NOMO-1 treated with DMSO at 0.1 percent for 48 hours (cell line): ENCODE results near the gene TASP1.
"Not testable (repeated sequence)": the region's sequence is repeated elsewhere in the genome, so short reads cannot be mapped to it uniquely, and the experiment has no call there.

Experiments used
- DNase-seq: peaks from one replicate; lab custom pipeline; 2025; ENCODE audit not compliant: unreplicated experiment; lab: John Stamatoyannopoulos, UW

TASP1 gene

GRCh38 chr20:13403453-13403852 is 235.3 kb downstream of the TASP1 start:
- no peak for DNase-seq

DNA sequence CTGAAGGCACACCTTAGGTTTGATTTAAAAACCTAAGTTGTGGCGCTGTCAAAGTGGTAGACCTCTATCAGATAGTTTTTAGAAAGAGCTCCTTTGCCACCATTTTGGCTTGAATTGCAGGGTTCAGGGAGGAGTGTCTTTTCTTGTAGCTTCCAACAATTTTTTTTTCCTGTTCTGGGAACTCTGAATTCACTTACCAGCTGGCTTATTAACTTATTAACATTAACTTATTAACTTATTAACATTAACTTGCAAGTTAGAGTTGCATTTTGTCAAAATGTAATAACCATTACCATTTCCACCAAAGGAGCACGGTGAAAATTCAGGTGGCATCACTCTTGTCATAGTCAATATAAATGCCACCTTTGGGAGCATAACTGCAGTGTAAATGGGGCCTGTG is 235.7 kb downstream of the TASP1 start:
- DNase-seq = no peak

DNA sequence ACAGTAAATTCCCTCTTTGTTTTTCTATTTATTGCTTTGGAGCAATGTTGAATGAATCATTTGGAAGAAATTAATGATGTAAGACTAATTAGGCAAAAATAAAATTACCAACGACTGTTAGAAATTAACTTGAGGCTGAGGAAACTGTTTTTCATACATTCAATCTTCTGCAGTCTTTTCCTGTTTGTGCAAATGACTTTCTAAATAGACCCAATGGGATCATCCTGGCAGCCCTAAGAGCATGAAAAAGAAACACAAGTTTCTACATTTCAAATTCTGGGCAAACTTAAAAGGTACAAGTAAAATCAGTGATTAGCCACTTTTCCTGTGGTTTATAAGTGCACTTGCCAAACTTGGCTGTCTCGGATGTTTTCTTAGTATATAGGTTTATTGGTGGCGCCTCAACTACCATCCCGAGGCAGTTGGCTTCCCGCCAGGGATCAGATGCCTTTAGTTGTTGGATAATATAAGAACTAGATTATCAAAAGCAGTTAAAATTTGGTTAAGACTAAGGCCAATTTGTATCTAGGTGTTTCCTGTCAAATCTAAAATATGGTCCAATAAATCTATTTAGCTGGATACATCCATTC is 236.5 kb downstream of the TASP1 start:
- DNase-seq = no peak

- DNase-seq = no peak
These were observed 237.1 kb downstream of the TASP1 start for GRCh38 chr20:13401596-13401995.

- DNase-seq = no peak
These were observed 238.3 kb downstream of the TASP1 start for GRCh38 chr20:13400453-13400852.

- no peak for DNase-seq
These were observed 241.4 kb downstream of the TASP1 start for GRCh38 chr20:13397300-13397724.

DNA sequence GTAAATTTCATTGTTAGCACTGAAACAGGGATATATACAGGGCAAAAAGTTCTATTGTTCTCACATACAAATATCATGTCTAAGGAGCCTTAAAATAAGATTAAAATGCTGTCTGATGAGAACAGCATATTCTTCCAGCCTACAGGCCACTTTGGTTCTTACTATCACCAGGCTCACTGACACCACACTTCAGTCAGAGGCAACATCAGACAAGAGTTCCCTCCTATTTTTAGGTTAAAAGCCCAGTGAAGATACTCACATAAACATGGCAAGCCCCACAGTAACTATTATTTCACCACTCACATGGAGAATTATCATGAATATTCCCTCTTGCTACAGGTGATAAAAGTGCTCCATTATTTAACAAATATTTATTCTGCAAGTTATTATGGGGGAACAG is 241.9 kb downstream of the TASP1 start:
- DNase-seq = no peak

DNA sequence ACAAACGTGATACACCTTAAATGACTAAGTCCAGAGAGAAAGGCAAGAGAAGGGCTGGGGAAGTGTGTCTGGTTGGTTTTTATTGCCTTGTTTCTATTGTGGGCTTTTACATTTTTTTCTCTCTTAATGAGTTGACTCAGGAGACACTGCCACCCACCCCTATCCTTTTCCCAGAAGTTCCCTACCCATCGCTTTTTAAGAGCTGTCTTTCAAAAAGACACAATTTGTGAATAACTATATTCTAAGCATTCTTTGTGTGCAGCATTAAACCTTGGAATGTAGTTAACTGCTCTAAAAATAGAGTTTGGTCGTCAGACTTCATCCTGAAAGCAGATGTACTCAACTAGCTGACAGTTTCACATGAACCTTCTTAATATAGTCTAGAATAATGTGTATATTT is 242.7 kb downstream of the TASP1 start:
- no peak for DNase-seq

DNA sequence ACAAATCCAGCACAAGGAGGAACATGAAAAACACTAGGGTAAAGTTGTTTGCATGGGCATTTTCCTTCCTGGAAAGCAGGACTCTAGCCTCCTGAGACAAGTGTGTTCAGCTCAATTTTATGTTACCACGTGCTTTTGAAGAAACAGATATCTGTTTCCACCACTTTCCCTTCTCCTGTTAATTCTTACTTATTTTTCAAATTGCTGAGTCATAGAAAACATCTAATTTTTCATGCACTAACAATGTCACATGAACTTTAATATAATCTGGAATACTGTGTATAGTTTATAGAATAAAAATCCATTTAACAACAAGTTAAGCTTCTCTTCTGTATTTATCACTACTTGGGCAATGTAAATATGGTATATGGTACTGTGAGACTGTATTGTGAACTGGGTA is 243.5 kb downstream of the TASP1 start:
- no peak for DNase-seq

DNA sequence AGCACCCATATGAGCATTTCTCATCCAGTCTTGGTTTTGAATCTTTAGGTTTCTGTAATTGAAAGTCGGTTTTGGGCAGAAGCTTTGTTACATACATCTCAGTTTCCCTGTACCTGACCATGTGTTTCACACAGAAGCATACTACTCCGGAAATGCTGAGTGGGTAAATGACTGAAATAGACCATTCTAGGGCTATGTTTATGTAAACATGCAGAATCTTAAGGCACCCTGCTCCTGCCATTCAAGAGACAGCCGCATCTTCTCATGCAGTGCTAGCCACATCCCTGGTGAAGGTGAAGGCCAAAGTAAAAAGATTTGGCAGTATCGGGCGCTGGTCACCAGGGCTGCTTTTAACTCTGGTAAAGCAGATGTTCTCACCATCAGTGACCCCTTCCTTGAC is 246.3 kb downstream of the TASP1 start:
- no peak for DNase-seq

DNA sequence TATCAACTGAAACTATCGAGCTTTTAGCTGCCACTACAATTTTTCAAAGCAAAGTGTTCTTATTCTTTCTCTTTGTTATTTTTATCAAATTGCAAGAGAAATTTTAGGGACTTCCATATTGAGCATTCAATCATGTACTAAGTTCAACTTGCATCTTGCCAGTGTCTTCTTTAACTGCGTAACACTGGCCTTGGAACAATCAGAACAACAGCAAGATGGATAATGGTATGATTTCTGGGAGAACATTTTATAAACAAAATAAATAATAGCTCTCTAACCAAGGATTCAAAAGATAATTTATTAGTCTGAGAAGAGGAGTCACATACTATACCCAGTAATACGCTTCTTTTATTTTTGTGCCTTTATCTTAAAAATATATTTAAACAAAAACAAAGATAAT is 249.6 kb downstream of the TASP1 start:
- no peak for DNase-seq

DNA sequence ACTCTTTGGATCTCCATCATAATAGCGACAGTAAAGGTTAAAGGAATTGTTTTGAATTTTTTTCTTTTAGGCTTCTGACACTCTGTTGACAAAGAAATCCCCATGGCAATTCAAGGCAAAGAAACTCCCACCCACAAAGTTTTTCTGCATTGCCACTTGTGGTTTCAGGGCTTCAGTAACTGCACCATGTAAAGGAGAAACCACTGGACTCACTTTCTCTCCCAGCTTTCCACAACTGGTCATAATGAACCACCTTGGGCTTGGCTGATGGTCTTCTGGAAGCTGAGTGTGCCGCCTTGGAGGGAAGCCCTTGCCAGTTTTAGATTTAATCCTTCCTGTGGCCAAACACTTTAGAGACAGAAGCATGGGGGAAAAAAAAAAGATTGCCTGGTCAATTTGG is 254.6 kb downstream of the TASP1 start:
- no peak for DNase-seq

GRCh38 chr20:13382786-13383185 is 255.9 kb downstream of the TASP1 start:
- DNase-seq = no peak

- not testable (repeated sequence) for DNase-seq
These were observed 258.1 kb downstream of the TASP1 start for GRCh38 chr20:13380497-13381229.

DNA sequence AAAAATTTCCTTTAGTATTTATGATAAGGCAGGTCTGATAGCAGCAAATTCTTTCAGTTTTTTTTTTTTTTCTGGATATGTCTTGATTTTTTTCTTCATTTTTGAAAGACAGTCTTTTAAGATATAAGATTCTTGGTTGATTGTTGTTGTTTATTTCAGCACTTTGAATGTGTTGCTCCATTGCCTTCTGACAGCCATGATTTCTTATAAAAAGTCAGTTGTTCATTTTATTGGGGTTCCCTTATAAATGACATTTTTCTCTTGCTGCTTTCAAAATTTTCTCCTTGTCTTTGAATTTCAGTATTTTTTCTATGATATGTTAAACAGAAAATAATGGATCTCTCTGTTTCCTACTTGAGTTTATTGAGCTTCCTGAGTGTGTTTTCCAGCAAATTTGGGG is 265.3 kb downstream of the TASP1 start:
- DNase-seq = no peak

DNA sequence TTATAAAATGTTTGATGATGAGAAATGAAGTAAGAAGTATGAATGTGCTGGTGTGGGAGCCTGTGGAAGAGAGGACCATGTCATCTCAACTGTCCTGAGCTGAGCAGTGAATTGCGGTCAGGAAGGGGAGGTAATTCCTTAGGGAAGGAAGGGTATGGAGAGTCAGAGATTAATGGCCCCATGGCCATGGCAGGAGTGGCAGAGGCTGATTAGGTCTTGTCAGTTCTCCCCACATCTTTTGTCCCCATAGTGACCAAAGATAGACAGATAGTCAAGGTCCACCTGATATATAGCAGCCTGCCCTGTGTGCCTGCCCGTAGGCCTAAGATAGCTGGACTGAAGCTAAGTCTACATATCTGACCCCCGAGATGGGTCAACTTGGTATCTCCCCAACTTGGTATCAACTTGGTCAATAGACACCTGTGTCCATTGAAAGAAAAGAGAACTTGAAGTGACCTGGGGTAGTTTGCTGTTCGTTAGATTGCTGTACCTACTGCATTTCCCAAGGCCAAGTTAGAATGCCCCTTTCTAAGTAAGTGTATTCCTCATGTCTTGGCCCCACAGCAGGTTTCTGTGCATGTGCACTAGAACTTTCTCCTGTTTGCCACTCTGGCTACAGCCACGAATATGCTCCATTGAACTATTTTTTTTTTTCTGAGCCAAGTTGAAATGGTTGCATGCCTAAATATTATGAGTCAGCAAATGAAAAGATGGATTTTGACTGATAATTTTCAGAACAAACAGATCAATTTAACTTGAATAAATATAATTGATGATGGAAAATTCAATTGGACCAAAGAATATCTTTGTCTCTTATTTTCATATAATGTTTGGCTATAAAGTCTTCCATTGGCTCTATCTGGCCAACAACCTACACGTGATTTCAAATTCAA is 274.2 kb downstream of the TASP1 start:
- DNase-seq = no peak

GRCh38 chr20:13363473-13363872 is 275.3 kb downstream of the TASP1 start:
- DNase-seq = no peak

DNA sequence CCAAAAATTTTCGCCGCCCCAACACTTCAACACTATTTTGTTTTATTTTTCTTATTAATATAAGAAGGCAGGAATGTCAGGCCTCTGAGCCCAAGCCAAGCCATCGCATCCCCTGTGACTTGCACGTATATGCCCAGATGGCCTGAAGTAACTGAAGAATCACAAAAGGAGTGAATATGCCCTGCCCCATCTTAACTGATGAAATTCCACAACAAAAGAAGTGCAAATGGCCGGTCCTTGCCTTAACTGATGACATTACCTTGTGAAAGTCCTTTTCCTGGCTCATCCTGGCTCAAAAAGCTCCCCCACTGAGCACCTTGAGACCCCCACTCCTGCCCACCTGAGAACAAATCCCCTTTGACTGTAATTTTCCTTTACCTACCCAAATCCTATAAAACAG is 276.6 kb downstream of the TASP1 start:
- DNase-seq = not testable (repeated sequence)

DNA sequence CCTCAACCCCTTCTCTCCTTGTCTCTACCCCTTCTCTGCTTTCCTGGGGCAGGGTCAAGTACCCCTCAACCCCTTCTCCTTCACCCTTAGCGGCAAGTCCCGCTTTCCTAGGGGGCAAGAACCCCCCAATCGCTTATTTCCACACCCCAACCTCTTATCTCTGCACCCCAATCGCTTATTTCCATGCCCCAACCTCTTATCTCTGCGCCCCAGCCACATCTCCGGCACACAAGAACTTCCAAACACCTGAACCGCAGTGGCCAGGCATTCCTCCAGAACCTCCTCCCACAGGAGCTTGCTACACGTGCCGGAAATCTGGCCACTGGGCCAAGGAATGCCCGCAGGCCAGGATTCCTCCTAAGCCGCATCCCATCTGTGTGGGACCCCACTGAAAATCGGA is 279.8 kb downstream of the TASP1 start:
- not testable (repeated sequence) for DNase-seq

- DNase-seq = not testable (repeated sequence)
These were observed 280.9 kb downstream of the TASP1 start for GRCh38 chr20:13357782-13358181.

- DNase-seq = no peak
These were observed 282.1 kb downstream of the TASP1 start for GRCh38 chr20:13356591-13356990.

GRCh38 chr20:13355941-13356486 is 282.7 kb downstream of the TASP1 start:
- no peak for DNase-seq
